ENCODE data around the gene ECI1.

ECI1 gene

DNA sequence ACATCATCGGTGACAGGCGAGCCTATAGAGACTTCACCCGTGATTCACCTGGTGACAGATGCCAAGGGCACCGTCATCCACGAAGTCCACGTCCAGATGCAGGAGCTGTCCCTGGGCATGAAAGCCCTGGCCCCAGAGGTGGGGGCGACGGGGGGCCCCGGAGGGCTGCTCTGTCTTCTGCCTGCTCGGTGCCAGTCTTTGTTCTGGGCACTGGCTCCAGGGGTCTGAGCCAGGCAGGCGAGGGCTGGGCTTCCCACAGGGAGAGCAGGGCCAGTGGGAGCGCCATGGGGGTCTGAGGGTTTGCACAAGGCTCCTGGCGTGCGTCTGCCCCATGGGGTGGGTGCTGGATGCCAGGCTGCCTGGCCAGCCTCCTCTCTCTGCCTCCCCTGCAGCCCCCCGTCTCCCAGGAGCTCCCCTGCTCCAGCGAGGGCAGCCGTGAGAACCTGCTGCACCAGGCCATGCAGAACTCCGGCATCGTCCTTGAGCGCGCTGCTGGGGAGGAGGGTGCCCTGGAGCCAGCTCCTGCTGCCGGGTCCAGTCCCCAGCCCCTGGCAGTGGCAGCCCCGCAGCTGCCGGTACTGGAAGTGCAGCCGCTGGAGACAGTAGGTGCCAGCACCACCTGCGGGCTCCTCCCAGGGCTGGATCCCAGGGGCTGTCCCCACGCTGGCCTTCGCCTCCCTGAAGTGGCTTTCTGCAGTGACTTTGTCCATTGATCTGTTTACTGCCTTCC is 18.2 kb downstream of the ECI1 start:
- no peak for DNase-seq (ENCODE audit: low read depth)

DNA sequence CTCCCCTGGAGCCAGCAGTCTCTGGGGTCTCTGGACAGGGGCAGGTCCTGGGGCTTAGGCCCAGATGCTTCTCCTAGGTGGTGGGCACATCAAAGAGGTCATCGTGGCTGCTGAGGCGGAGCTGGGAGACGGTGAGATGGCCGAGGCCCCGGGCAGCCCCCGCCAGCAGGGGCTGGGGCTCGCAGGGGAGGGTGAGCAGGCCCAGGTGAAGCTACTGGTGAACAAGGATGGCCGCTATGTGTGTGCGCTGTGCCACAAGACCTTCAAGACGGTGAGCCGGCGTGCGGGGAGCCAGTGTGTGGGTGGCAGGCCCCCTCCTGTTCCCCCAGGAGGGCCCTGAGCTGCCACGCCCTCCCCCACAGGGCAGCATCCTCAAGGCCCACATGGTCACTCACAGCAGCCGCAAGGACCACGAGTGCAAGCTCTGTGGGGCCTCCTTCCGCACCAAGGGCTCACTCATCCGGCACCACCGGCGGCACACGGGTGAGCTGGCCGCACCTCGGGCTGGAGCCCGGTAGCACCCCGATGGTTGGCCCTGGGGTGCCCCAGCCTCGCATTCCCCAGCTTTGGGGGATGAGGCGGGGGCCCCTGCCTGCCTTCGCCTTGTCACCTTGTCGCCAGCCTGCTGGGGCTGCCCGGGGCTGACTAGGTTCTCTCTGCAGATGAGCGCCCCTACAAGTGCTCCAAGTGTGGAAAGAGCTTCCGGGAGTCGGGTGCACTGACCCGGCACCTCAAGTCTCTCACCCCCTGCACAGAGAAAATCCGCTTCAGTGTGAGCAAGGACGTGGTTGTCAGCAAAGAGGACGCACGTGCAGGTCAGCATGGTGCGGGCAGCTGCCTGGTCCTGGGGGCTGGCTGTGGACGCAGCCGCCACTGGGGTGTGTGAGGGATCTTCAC is 19.0 kb downstream of the ECI1 start:
- DNase-seq (ENCODE audit: low read depth) = no peak

DNA sequence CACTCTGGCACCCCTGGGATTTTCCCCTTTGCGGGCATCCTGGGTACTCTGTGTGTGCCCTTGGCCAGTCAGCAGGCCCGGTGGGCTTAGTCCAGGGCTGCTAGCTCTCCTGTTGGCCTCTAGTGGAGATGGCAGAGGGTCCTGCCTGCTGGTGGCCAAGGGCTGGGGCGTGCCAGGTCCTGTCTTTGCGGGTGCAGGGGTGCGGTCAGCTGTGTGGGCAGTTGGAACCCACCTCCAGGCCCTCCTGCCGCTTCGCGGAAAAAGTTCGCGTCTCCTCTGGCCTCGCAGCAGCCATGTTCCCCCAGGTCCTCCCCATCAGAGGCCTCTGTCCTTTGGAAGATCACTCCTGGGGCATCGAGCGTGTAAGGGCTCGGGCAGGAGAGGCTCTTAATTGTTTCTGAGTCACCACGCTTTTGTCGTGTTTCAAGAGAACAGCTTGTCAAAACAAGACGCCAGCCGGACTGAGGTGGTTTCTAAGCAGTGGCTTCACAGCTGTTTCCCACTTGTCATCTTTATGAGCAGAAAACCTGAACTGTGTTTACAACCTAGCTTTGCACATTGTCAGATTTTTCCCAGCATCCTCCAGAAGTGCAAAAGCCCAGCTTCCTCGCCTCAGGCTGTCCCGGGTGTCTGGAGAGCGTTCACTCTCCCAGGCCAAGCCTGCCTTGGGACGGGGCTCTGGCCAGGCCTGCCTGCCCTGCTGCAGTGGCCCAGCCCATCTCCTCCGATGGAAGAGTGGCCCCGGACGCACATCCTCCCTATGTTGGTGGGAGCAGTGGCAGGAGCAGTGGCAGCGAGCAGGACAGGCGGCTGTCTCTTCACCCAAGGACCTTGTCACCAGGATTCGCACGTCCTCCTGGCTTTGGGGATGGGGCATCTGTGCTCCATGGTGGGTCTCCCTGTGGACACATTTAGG is 20.1 kb downstream of the ECI1 start:
- DNase-seq (ENCODE audit: low read depth) = no peak

GRCh38 chr16:2230376-2230775 is 21.0 kb downstream of the ECI1 start:
- DNase-seq (ENCODE audit: low read depth) = no peak

- DNase-seq (ENCODE audit: low read depth) = no peak
Observed at GRCh38 chr16:2229632-2230250, 21.6 kb downstream of the ECI1 start.

DNA sequence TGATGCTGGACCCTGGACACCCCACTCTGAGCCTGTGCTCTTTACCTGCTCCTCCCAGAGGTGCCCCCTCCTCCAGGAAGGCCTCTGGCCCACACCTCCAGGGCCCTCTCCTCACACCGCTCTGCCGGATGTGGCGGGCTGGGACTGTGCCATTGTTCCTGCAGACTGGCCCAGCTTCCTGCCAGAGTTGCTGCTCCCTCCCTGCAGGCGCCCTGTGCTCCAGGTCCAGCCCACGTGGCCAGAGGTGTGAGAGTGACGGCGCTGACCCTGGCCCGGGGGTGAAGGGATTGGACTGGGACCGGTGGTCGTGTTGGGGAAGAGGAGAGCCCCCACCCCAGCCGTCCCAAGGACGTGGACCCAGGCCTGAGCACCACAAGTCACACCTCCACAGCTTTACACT is 22.3 kb downstream of the ECI1 start:
- DNase-seq (ENCODE audit: low read depth) = no peak

GRCh38 chr16:2228161-2228824 is 23.1 kb downstream of the ECI1 start:
- DNase-seq (ENCODE audit: low read depth) = no peak

DNA sequence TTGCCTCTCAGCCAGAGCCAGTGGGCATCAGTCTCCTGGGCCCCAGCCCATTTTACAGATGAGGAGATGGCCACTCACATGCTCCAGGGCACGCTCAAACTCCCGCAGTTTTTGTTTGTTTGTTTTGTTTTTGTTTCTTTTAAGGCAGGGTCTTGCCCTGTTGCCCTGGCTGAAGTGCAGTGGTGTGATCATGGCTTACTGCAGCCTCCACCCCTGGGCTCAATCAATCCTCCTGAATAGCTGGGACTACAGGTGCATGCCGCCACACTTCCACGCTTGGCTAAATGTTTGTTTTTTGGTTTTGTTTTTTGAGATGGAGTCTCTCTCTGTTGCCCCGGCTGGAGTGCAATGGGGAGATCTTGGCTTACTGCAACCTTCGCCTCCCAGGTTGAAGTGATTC is 24.5 kb downstream of the ECI1 start:
- DNase-seq (ENCODE audit: low read depth) = no peak

- DNase-seq (ENCODE audit: low read depth) = no peak
Observed at GRCh38 chr16:2226245-2226793, 25.1 kb downstream of the ECI1 start.

DNA sequence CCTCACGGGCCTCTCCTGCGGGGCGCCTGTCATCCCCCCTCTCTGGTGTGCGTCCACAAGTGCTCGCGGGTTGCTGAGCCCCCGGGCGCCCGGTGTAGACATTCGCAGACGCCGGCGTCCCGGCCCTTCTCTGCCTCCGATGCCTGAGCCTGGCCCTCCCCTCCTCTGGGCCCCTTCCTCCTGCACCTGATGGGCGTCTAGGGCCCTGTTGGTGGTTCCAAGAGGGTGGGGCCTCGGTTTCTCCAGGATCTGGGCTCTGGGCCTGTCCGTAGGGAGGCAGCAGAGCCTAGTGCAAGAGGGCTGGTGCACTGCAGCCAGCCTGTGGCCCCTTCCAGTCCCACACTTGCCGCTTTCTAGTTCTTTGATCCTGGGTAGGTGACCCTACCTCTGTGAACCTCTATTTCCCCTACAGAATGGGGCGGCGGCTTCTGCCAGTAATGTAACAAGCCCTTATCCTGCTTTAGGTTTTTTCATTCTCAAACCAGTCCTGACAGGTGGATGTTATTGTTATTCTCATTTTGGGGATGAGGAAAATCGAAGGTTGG is 27.4 kb downstream of the ECI1 start:
- no peak for DNase-seq (ENCODE audit: low read depth)

GRCh38 chr16:2223221-2223941 is 28.0 kb downstream of the ECI1 start, which contains the start of gene E4F1:
Gene E4F1 (plus strand): TSS chr16:2223591. CDS start chr16:2223614, 23 bp downstream.
- peak; percentile 98 for DNase-seq (ENCODE audit: low read depth)

DNA sequence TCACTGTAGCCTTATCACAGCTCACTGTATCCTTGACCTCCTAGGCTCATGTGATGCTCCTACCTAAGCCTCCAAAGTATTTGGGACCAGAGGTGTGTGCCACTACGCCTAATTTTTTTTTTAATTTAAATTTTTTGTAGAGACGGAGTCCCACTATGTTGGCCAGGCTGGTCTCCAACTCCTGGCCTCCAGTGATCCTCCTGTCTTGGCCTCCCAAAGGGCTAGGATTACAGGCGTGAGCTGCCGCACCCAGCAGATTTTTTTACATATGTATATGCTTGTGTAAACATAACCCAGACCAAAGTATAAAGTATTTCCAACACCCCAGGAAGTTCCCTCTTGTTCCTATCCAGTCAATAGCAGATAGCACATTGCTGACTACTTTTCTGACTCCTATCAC is 35.1 kb downstream of the ECI1 start:
- DNase-seq (ENCODE audit: low read depth) = no peak

GRCh38 chr16:2214719-2214968 is 36.7 kb downstream of the ECI1 start, which contains the start of gene PGP:
Gene PGP (minus strand): TSS chr16:2214840. CDS start chr16:2214777, 63 bp downstream.
- no peak for DNase-seq (ENCODE audit: low read depth)

- DNase-seq (ENCODE audit: low read depth) = no peak
Observed at GRCh38 chr16:2213817-2214718, 37.3 kb downstream of the ECI1 start.

GRCh38 chr16:2212362-2213324 is 38.7 kb downstream of the ECI1 start:
- DNase-seq (ENCODE audit: low read depth) = no peak

DNA sequence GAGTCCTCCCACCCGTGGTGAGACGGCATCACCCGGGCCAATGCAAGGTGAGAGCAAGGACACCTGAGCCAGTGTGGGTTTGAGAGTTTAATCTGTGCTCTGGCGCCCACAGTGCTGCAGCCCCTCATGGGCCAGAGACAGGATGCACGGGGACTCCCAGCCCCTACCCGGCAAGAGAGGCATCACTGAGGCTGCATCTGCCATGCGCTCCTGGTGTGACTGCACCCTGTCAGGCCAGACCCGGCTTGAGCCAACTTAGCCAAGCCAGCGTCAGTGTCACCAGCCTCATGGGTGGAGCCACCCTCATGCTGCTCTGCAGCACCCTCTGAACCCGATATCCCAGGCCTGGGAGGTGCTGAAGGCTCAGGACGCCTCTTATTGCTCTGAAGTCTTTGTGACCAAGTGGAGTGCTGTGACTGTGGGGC is 39.5 kb downstream of the ECI1 start:
- no peak for DNase-seq (ENCODE audit: low read depth)

Measured in stimulated activated CD8-positive, alpha-beta memory T cell treated with anti-CD3 and anti-CD28 coated beads, Interleukin-12 subunit alpha, Interleukin-12 subunit beta, amount 100 ng/mL, for 4 hours (primary cell).